ENCODE data around the gene ATXN10. TPM values are rescaled to one million over a fixed set of nuclear protein-coding genes. Genes with fewer than 3 reads are reported as not detected.
A peak's percentile ranks its signal among the peaks of the same experiment; 100 is the strongest.
"Not testable (repeated sequence)": the region's sequence is repeated elsewhere in the genome, so short reads cannot be mapped to it uniquely, and the experiment has no call there.

ATXN10 gene
- total RNA-seq, 2 experiments from 2014 or later: 87.1 to 101 TPM

- H3K36me3 Mint-ChIP-seq (ENCODE audit: low read depth); CTCF ChIA-PET; ATAC-seq; H3K9me3 Mint-ChIP-seq (ENCODE audit: low read depth); POLR2A ChIA-PET; DNase-seq; H3K27me3 Mint-ChIP-seq; H3K4me3 Mint-ChIP-seq; H3K27ac Mint-ChIP-seq; intact Hi-C loops (cut with DNase I, micrococcal nuclease): not testable (repeated sequence)
- peaks cover 26% of the 10 kb centered on the region for H3K4me1 Mint-ChIP-seq
Observed at GRCh38 chr22:45682773-45683172, 11.1 kb downstream of the ATXN10 start.

- Mint-ChIP-seq H3K27me3 (no peaks in the 10 kb centered on the region), H3K4me3 (no peak overlapping the region), H3K4me1 (peaks cover 27% of the 10 kb centered on the region), H3K36me3 (ENCODE audit: low read depth) (peaks cover 5% of the 10 kb centered on the region), H3K9me3 (ENCODE audit: low read depth) (no peaks in the 10 kb centered on the region), H3K27ac (no peak overlapping the region)
- CTCF ChIA-PET: no interaction called here
- POLR2A ChIA-PET: no interaction called here
- no peak for DNase-seq
- intact Hi-C loops (cut with DNase I, micrococcal nuclease): no loop called here
- ATAC-seq: no peak
Observed at GRCh38 chr22:45683248-45683647, 11.6 kb downstream of the ATXN10 start.

GRCh38 chr22:45683680-45684079 lies 12.0 kb downstream of the ATXN10 start:
- CTCF ChIA-PET: no interaction called here
- ATAC-seq: no peak
- Mint-ChIP-seq H3K9me3 (ENCODE audit: low read depth) (no peaks in the 10 kb centered on the region), H3K4me1 (peaks cover 30% of the 10 kb centered on the region), H3K27ac (no peak overlapping the region), H3K4me3 (no peak overlapping the region), H3K36me3 (ENCODE audit: low read depth) (peaks cover 5% of the 10 kb centered on the region), H3K27me3 (no peaks in the 10 kb centered on the region)
- POLR2A ChIA-PET: no interaction called here
- DNase-seq: no peak
- intact Hi-C loops (cut with DNase I, micrococcal nuclease): no loop called here

DNA sequence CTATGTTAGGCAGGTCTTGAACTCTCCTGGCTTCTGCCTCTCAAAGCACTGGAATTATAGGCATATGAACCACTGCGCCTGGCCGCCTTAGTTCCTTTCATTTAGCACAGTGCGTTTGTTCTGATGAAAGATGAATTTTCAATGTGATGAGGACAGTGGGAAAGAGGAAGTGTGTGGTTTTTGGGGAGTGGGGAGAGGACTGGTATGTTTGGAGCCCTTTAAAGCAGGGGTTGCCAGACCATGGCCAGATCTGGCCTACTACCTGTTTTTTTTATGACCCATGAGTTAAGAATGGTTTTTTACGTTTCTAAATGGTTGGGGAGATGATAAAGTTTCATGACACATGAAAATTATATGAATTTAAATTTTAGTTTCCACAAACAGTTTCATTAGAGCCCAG lies 12.5 kb downstream of the ATXN10 start:
- ATAC-seq: no peak
- CTCF ChIA-PET: no interaction called here
- Mint-ChIP-seq H3K4me1 (peaks cover 29% of the 10 kb centered on the region), H3K4me3 (no peak overlapping the region), H3K27me3 (no peaks in the 10 kb centered on the region), H3K9me3 (ENCODE audit: low read depth) (no peaks in the 10 kb centered on the region), H3K36me3 (ENCODE audit: low read depth) (peaks cover 1% of the 10 kb centered on the region), H3K27ac (no peak overlapping the region)
- DNase-seq: no peak
- POLR2A ChIA-PET: no interaction called here
- intact Hi-C loops (cut with DNase I, micrococcal nuclease): no loop called here

DNA sequence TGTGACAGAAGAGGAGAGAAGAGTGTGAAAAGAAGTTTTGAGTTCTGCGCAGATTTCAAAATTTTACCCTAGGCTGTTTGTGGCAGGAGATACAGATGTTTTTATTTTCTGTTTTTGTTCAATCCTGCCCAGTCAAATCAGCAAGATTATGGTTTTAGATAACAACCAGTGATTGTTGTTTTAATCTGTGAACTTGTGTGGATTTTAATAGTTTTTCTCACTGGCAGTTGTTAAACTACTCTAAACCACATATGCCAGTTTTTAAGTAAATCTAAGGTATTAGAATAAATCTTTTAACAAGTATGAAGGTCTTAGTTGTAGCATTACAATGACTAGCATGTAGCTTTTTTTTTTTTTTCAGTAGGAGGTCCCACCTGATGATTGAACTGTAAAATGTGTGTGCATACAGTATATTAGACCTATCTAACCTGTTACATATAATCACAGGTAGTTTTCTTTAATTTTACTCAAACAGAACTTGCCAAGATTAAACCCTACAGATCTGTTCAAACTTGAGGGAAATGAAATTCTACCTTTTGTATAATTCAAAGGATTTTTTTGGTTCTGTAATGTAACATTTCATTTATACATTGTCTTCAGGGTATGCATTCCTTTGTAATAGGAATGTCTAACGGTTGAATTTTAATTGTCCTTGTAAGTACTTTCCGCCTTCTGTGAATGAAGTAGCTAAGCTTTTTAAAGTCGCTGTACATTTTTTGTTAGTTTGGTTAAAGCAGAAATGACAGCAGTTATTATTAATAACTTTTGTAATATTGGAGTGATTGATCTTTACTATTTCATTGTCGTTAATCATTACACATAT lies 13.3 kb downstream of the ATXN10 start:
- Mint-ChIP-seq H3K9me3 (ENCODE audit: low read depth) (no peaks in the 10 kb centered on the region), H3K36me3 (ENCODE audit: low read depth) (peaks cover 4% of the 10 kb centered on the region), H3K27me3 (no peaks in the 10 kb centered on the region), H3K27ac (no peak overlapping the region), H3K4me3 (no peak overlapping the region), H3K4me1 (peaks cover 29% of the 10 kb centered on the region)
- ATAC-seq: no peak
- POLR2A ChIA-PET: no interaction called here
- intact Hi-C loops (cut with DNase I, micrococcal nuclease): no loop called here
- CTCF ChIA-PET: interaction anchor here (0.6 kb wide), 1 partner anchor 66 kb away, joined by 6 read pairs; no protein-coding TSS in a partner anchor
- no peak for DNase-seq

DNA sequence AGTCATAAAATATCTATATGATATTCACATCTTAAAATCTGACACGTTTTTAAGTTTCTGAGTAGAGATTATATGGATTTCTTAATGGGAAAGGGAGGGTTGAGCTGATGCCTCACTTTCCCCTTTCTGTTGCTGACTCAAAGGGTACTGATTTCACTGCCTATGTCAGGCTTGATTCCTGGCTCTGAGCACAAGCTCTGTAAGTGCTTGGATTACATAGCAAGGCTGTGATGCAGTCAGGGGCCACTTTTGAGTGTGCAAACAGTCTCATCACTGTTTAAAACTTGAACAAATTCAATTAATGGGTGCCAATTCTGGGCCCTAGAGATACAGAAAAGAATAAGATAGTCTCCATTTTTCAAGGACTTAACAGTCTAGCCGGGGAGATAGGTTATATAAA lies 14.4 kb downstream of the ATXN10 start:
- POLR2A ChIA-PET: no interaction called here
- Mint-ChIP-seq H3K9me3 (ENCODE audit: low read depth) (no peaks in the 10 kb centered on the region), H3K36me3 (ENCODE audit: low read depth) (peaks cover 13% of the 10 kb centered on the region), H3K27me3 (no peaks in the 10 kb centered on the region), H3K27ac (no peak overlapping the region), H3K4me1 (peaks cover 34% of the 10 kb centered on the region), H3K4me3 (no peak overlapping the region)
- intact Hi-C loops (cut with DNase I, micrococcal nuclease): no loop called here
- peak; percentile 49 for ATAC-seq
- CTCF ChIA-PET: no interaction called here
- no peak for DNase-seq

DNA sequence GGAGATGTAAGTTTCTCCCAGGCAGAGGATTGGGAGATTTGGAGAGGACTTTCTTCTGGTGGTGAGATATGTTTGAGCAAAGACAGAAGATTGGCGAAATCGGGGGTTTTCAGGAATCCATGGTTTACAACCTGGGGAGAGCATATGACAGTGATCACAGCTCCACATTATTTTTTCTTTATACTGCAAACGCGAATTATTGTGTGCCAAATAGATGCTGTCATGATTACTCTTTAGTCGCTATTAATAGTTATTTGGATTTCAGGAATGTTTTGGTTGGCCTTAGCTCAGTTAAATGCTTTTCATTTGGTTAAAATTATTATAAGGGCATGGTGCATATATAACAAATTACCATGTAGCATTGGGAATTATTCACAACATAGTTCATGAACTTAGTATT lies 15.2 kb downstream of the ATXN10 start:
- POLR2A ChIA-PET: no interaction called here
- DNase-seq (no peak), ATAC-seq (no peak)
- Mint-ChIP-seq H3K4me1 (peaks cover 34% of the 10 kb centered on the region), H3K36me3 (ENCODE audit: low read depth) (peaks cover 18% of the 10 kb centered on the region), H3K9me3 (ENCODE audit: low read depth) (no peaks in the 10 kb centered on the region), H3K27ac (no peak overlapping the region), H3K27me3 (no peaks in the 10 kb centered on the region), H3K4me3 (no peak overlapping the region)
- CTCF ChIA-PET: interaction anchor here (1.0 kb wide), 1 partner anchor 15 kb away, joined by 3 read pairs; no protein-coding TSS in a partner anchor
- intact Hi-C loops (cut with DNase I, micrococcal nuclease): no loop called here

DNA sequence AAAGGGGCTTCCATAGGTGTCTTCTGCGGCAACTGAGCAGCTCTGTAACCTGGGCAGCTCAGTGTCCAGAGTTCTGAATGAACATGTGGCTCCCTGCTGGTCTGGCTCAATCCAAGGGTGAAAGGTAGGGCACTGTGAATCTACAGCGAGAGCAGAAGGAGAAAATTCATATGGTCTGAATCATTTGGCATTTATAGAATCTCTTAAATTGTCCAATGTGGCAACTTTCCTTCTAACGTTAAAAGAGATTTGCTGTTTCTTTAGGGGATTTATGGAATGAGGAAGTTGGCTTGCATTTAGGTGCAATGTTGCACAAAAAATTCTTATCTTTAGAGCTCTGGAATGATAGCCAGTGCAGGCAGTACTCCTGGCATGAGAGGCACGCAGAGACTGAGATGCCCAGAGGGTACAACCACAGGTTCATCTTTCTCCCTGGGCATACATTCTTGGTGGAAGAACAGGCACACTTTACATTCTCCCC lies 17.0 kb downstream of the ATXN10 start:
- Mint-ChIP-seq H3K27ac (no peak overlapping the region), H3K27me3 (no peaks in the 10 kb centered on the region), H3K36me3 (ENCODE audit: low read depth) (peaks cover 28% of the 10 kb centered on the region), H3K9me3 (ENCODE audit: low read depth) (no peaks in the 10 kb centered on the region), H3K4me1 (peaks cover 34% of the 10 kb centered on the region), H3K4me3 (no peak overlapping the region)
- ATAC-seq (no peak), DNase-seq (no peak)
- intact Hi-C loops (cut with DNase I, micrococcal nuclease): no loop called here
- ChIA-PET CTCF (interaction anchor here (1.1 kb wide), 1 partner anchor 15 kb away, joined by 3 read pairs; no protein-coding TSS in a partner anchor), POLR2A (no interaction called here)

- Mint-ChIP-seq H3K36me3 (ENCODE audit: low read depth) (peaks cover 34% of the 10 kb centered on the region), H3K4me1 (peaks cover 34% of the 10 kb centered on the region), H3K27ac (no peak overlapping the region), H3K27me3 (no peaks in the 10 kb centered on the region), H3K9me3 (ENCODE audit: low read depth) (no peaks in the 10 kb centered on the region), H3K4me3 (no peak overlapping the region)
- DNase-seq (no peak), ATAC-seq (no peak)
- ChIA-PET POLR2A (no interaction called here), CTCF (interaction anchor here (0.5 to 1.1 kb wide), 3 partner anchors 12 to 597 kb away, joined by 3 read pairs; no protein-coding TSS in a partner anchor)
- intact Hi-C loops (cut with DNase I, micrococcal nuclease): no loop called here
Observed at GRCh38 chr22:45689211-45689610, 17.6 kb downstream of the ATXN10 start.

DNA sequence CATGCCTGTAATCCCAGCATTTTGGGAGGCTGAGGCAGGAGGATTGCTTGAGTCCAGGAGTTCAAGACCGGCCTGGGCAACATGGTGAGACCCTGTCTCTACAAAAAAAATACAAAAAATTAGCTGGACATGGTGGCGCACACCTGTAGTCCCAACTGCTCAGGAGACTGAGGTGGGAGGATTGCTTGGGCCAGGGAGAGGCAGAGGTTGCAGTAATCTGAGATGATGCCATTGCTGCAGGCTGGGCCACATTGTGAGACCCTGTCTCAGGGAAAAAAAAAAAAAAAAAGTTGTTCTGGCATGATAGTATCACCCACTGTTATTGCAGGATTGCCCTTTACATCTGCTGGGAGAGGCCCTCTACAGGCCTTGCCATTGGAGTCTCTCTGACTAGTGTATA lies 18.4 kb downstream of the ATXN10 start:
- ChIA-PET POLR2A (no interaction called here), CTCF (interaction anchor here (1.1 kb wide), 1 partner anchor 13 kb away, joined by 3 read pairs; no protein-coding TSS in a partner anchor)
- ATAC-seq (no peak), DNase-seq (no peak)
- H3K9me3 Mint-ChIP-seq (ENCODE audit: low read depth): no peaks in the 10 kb centered on the region
- peaks cover 34% of the 10 kb centered on the region for H3K4me1 Mint-ChIP-seq
- no peaks in the 10 kb centered on the region for H3K27me3 Mint-ChIP-seq
- H3K36me3 Mint-ChIP-seq (ENCODE audit: low read depth): peaks cover 37% of the 10 kb centered on the region
- intact Hi-C loops (cut with DNase I, micrococcal nuclease): no loop called here
- H3K27ac Mint-ChIP-seq: no peak overlapping the region
- no peak overlapping the region for H3K4me3 Mint-ChIP-seq

- ChIA-PET CTCF (no interaction called here), POLR2A (no interaction called here)
- Mint-ChIP-seq H3K27me3 (no peaks in the 10 kb centered on the region), H3K36me3 (ENCODE audit: low read depth) (peaks cover 48% of the 10 kb centered on the region), H3K4me3 (no peak overlapping the region), H3K9me3 (ENCODE audit: low read depth) (no peaks in the 10 kb centered on the region), H3K4me1 (peaks cover 18% of the 10 kb centered on the region), H3K27ac (no peak overlapping the region)
- intact Hi-C loops (cut with DNase I, micrococcal nuclease): no loop called here
- ATAC-seq (no peak), DNase-seq (no peak)
Observed at GRCh38 chr22:45692549-45692948, 20.9 kb downstream of the ATXN10 start.

GRCh38 chr22:45693835-45694234 lies 22.2 kb downstream of the ATXN10 start:
- POLR2A ChIA-PET: no interaction called here
- Mint-ChIP-seq H3K4me1 (peaks cover 18% of the 10 kb centered on the region), H3K9me3 (ENCODE audit: low read depth) (no peaks in the 10 kb centered on the region), H3K4me3 (no peak overlapping the region), H3K36me3 (ENCODE audit: low read depth) (peaks cover 53% of the 10 kb centered on the region), H3K27ac (no peak overlapping the region), H3K27me3 (no peaks in the 10 kb centered on the region)
- no peak for ATAC-seq
- no peak for DNase-seq
- CTCF ChIA-PET: interaction anchor here (0.8 kb wide), 1 partner anchor 19 kb away, joined by 3 read pairs; no protein-coding TSS in a partner anchor
- intact Hi-C loops (cut with DNase I, micrococcal nuclease): no loop called here

Measured in activated CD4-positive, alpha-beta T cell treated with anti-CD3 and anti-CD28 coated beads for 36 hours (primary cell).